WTC11 (cell line): Measurements from ENCODE around the gene ARHGAP19. TPM values are rescaled to one million over a fixed set of nuclear protein-coding genes. Genes with fewer than 3 reads are reported as not detected.

ENCODE experiments used
- ATAC-seq: fragments of 200-7000 bp; cut with Tn5 transposase; 2 replicates; pipeline ENCODE4 v1.10.0; 2021; ENCODE audit warnings: mild to moderate bottlenecking, moderate library complexity
- CTCF ChIA-PET: fragments of 300-600 bp; sonication (Branson Sonifier 250); formaldehyde crosslinking; loops from one replicate; lab custom pipeline; 2021; ENCODE audit warnings: antibody characterized with exemption; lab: Charles Lee
- POLR2A ChIA-PET: fragments of 350-600 bp; sonication (Branson Sonifier 250); formaldehyde crosslinking; loops from one replicate; lab custom pipeline; 2021; ENCODE audit warnings: antibody characterized with exemption; lab: Charles Lee
- DNase-seq: peaks from one replicate; pipeline ENCODE4 v3.0.0; 2021; ENCODE audit warnings: low spot score
- H3K27ac Mint-ChIP-seq: 2 replicates; pipeline ENCODE4 v1.8.0; 2021; ENCODE audit warnings: mixed read lengths
- H3K27me3 Mint-ChIP-seq: 2 replicates; pipeline ENCODE4 v1.8.0; 2021; ENCODE audit warnings: low read depth, mild to moderate bottlenecking, moderate library complexity, mixed read lengths
- H3K36me3 Mint-ChIP-seq: 2 replicates; pipeline ENCODE4 v1.8.0; 2021; ENCODE audit warnings: mixed read lengths
- H3K4me1 Mint-ChIP-seq: 2 replicates; pipeline ENCODE4 v1.8.0; 2022; ENCODE audit warnings: mixed read lengths
- H3K4me3 Mint-ChIP-seq: 2 replicates; pipeline ENCODE4 v1.8.0; 2021; ENCODE audit warnings: mild to moderate bottlenecking, moderate library complexity, mixed read lengths
- H3K9me3 Mint-ChIP-seq: 2 replicates; pipeline ENCODE4 v1.8.0; 2021; ENCODE audit warnings: mixed read lengths
- ATF6 ChIP-seq: sonication (generic); formaldehyde crosslinking; IDR thresholded peaks from 2 replicates; pipeline ENCODE4 v1.8.1; 2023; ENCODE audit warnings: mild to moderate bottlenecking, missing genetic modification reagents
- CDX4 ChIP-seq: fragments of 250-450 bp; sonication (Bioruptor Pico); IDR thresholded peaks from 2 replicates; pipeline ENCODE4 v1.9.0; 2021; ENCODE audit warnings: moderate library complexity, mild to moderate bottlenecking, inconsistent platforms, borderline replicate concordance
- E2F1 ChIP-seq: sonication (generic); formaldehyde crosslinking; IDR thresholded peaks from 2 replicates; pipeline ENCODE4 v1.8.0; 2022; ENCODE audit warnings: mild to moderate bottlenecking, missing genetic modification reagents
- EMX1 ChIP-seq: fragments of 250-450 bp; sonication (Bioruptor Pico); IDR thresholded peaks from 2 replicates; pipeline ENCODE4 v1.8.0; 2021; ENCODE audit warnings: mild to moderate bottlenecking
- FOXJ3 ChIP-seq: sonication (generic); formaldehyde crosslinking; IDR thresholded peaks from 2 replicates; pipeline ENCODE4 v1.9.0; 2021; ENCODE audit warnings: missing genetic modification reagents, mild to moderate bottlenecking, borderline replicate concordance
- GRHL2 ChIP-seq: fragments of 250-450 bp; sonication (Bioruptor Pico); IDR thresholded peaks from 2 replicates; pipeline ENCODE4 v1.8.0; 2022; ENCODE audit warnings: mild to moderate bottlenecking, moderate library complexity; ENCODE audit not compliant: insufficient replicate concordance, severe bottlenecking
- HMGA2 ChIP-seq: fragments of 250-450 bp; sonication (Bioruptor Pico); IDR thresholded peaks from 2 replicates; pipeline ENCODE4 v1.4.0; 2021; ENCODE audit warnings: mild to moderate bottlenecking, moderate library complexity
- HMGXB4 ChIP-seq: sonication (generic); formaldehyde crosslinking; IDR thresholded peaks from 2 replicates; pipeline ENCODE4 v1.8.1; 2023; ENCODE audit warnings: mild to moderate bottlenecking, moderate library complexity, missing genetic modification reagents
- IRF2 ChIP-seq: sonication (generic); formaldehyde crosslinking; IDR thresholded peaks from 2 replicates; pipeline ENCODE4 v1.8.0; 2022; ENCODE audit warnings: low read depth, missing genetic modification reagents, borderline replicate concordance
- MAX ChIP-seq: sonication (generic); formaldehyde crosslinking; IDR thresholded peaks from 2 replicates; pipeline ENCODE4 v1.8.0; 2022; ENCODE audit warnings: mild to moderate bottlenecking, missing genetic modification reagents
- PRRX2 ChIP-seq: fragments of 250-450 bp; sonication (Bioruptor Pico); IDR thresholded peaks from 2 replicates; pipeline ENCODE4 v1.8.0; 2021; ENCODE audit warnings: mild to moderate bottlenecking
- SMAD4 ChIP-seq: sonication (generic); formaldehyde crosslinking; IDR thresholded peaks from 2 replicates; pipeline ENCODE4 v1.8.0; 2022; ENCODE audit warnings: mild to moderate bottlenecking, missing genetic modification reagents
- SP1 ChIP-seq: sonication (generic); formaldehyde crosslinking; conservative IDR thresholded peaks from 2 replicates; pipeline ENCODE4 v1.8.1; 2022; ENCODE audit warnings: missing genetic modification reagents
- TEAD4 ChIP-seq: sonication (generic); formaldehyde crosslinking; IDR thresholded peaks from 2 replicates; pipeline ENCODE4 v1.8.0; 2022; ENCODE audit warnings: mild to moderate bottlenecking, missing genetic modification reagents
- ZBTB43 ChIP-seq: sonication (generic); formaldehyde crosslinking; IDR thresholded peaks from 2 replicates; pipeline ENCODE4 v1.8.1; 2023; ENCODE audit warnings: mild to moderate bottlenecking, missing genetic modification reagents
- ZMAT4 ChIP-seq: fragments of 250-450 bp; sonication (Bioruptor Pico); IDR thresholded peaks from 2 replicates; pipeline ENCODE4 v1.9.0; 2021; ENCODE audit warnings: mild to moderate bottlenecking
- ZNF138 ChIP-seq: sonication (generic); formaldehyde crosslinking; conservative IDR thresholded peaks from 2 replicates; pipeline ENCODE4 v1.8.1; 2022; ENCODE audit warnings: mild to moderate bottlenecking, moderate library complexity, missing genetic modification reagents
- ZNF263 ChIP-seq: sonication (generic); formaldehyde crosslinking; IDR thresholded peaks from 2 replicates; pipeline ENCODE4 v1.8.1; 2022; ENCODE audit warnings: low read depth, mild to moderate bottlenecking, moderate library complexity, missing genetic modification reagents
- ZNF423 ChIP-seq: fragments of 250-450 bp; sonication (Bioruptor Pico); IDR thresholded peaks from 2 replicates; pipeline ENCODE4 v2.1.2; 2022; ENCODE audit warnings: mild to moderate bottlenecking, moderate library complexity
- total RNA-seq: library from RNA; stranded (reverse); gene quantifications from 3 replicates; pipeline ENCODE4 v1.2.3, GENCODE V29; 2021

ARHGAP19 gene
- total RNA-seq, 1 experiment from 2014 or later = 42.2 TPM

GRCh38 chr10:97220355-97220754 lies 72.1 kb downstream of the ARHGAP19 start (continued):
- TF ChIP-seq IRF2 (CRISPR knock-in tag) (no peak), HMGA2 (no peak), MAX (no peak), HMGXB4 (no peak), E2F1 (no peak), ZNF263 (no peak)

- Mint-ChIP-seq H3K27me3 (no peaks in the 10 kb centered on the region), H3K9me3 (no peaks in the 10 kb centered on the region), H3K4me3 (no peak overlapping the region), H3K27ac (no peak overlapping the region), H3K36me3 (no peaks in the 10 kb centered on the region), H3K4me1 (no peaks in the 10 kb centered on the region; the same call in 1 of the 2 replicates)
- DNase-seq = no peak
- no peak for ATAC-seq
- CTCF ChIA-PET = interaction anchor here (1.5 to 2.1 kb wide), 3 partner anchors 21 to 192 kb away, joined by 4 to 11 read pairs (median 9); no protein-coding TSS in a partner anchor
- POLR2A ChIA-PET = interaction anchor here (0.6 kb wide), 1 partner anchor 108 kb away, joined by 12 read pairs; no protein-coding TSS in a partner anchor
- TF ChIP-seq SP1 (CRISPR knock-in tag) (no peak), ZMAT4 (no peak), EMX1 (CRISPR knock-in tag) (no peak), ZNF423 (CRISPR knock-in tag) (no peak), GRHL2 (no peak), PRRX2 (CRISPR knock-in tag) (no peak), ZBTB43 (no peak), ATF6 (no peak), FOXJ3 (CRISPR knock-in tag) (no peak), TEAD4 (CRISPR knock-in tag) (no peak), ZNF138 (no peak), CDX4 (CRISPR knock-in tag) (no peak), SMAD4 (CRISPR knock-in tag) (no peak)
Observed at GRCh38 chr10:97217299-97217698, 75.1 kb downstream of the ARHGAP19 start.
